HG03025 (cell line): ENCODE measurements around the gene TPP2.

ENCODE experiments used
- ATAC-seq: cut with Tn5 transposase; IDR thresholded peaks from one replicate; pipeline ENCODE4 v1.9.1; 2021; ENCODE audit warnings: mild to moderate bottlenecking, moderate library complexity; ENCODE audit not compliant: unreplicated experiment, low FRiP score

The TPP2 gene

GRCh38 chr13:102650444-102650843 is 53.7 kb downstream of the TPP2 start:
- no peak for ATAC-seq

- no peak for ATAC-seq
Observed at GRCh38 chr13:102651392-102651791, 54.6 kb downstream of the TPP2 start.

GRCh38 chr13:102651892-102652291 is 55.1 kb downstream of the TPP2 start:
- no peak for ATAC-seq

GRCh38 chr13:102654756-102655155 is 58.0 kb downstream of the TPP2 start:
- ATAC-seq, result no peak

- no peak for ATAC-seq
Observed at GRCh38 chr13:102657630-102658029, 60.8 kb downstream of the TPP2 start.

GRCh38 chr13:102658660-102659059 is 61.9 kb downstream of the TPP2 start:
- no peak for ATAC-seq

GRCh38 chr13:102659168-102659713 is 62.5 kb downstream of the TPP2 start:
- no peak for ATAC-seq

GRCh38 chr13:102667023-102667422 is 70.2 kb downstream of the TPP2 start:
- ATAC-seq, result no peak

- no peak for ATAC-seq
Observed at GRCh38 chr13:102667911-102668310, 71.1 kb downstream of the TPP2 start.

- ATAC-seq, result no peak
Observed at GRCh38 chr13:102670130-102670529, 73.3 kb downstream of the TPP2 start.

GRCh38 chr13:102675115-102675514 is 78.3 kb downstream of the TPP2 start:
- no peak for ATAC-seq

GRCh38 chr13:102677122-102677521 is 80.3 kb downstream of the TPP2 start:
- ATAC-seq, result no peak

GRCh38 chr13:102678339-102679107 is 81.7 kb downstream of the TPP2 start:
- no peak for ATAC-seq

- ATAC-seq, result no peak
Observed at GRCh38 chr13:102679449-102680132, 82.8 kb downstream of the TPP2 start.

GRCh38 chr13:102680133-102680717 is 83.4 kb downstream of the TPP2 start:
- ATAC-seq, result no peak

GRCh38 chr13:102680842-102681740 is 84.3 kb downstream of the TPP2 start:
- no peak for ATAC-seq

GRCh38 chr13:102682211-102682610 is 85.4 kb downstream of the TPP2 start:
- ATAC-seq, result no peak

- ATAC-seq, result no peak
Observed at GRCh38 chr13:102682727-102683126, 85.9 kb downstream of the TPP2 start.

GRCh38 chr13:102683637-102684036 is 86.9 kb downstream of the TPP2 start:
- no peak for ATAC-seq

GRCh38 chr13:102686024-102686423 is 89.2 kb downstream of the TPP2 start:
- no peak for ATAC-seq
